ENCODE measurements around the gene PTPN4.
A peak's percentile ranks its signal among the peaks of the same experiment; 100 is the strongest.

PTPN4 gene

GRCh38 chr2:119753930-119754321 lies 5.8 kb upstream of the PTPN4 start:
- Histone ChIP-seq H3K4me3 (replicated peaks; ENCODE audit: insufficient read depth, low read length) (no peak overlapping the region), H3K27ac (replicated peaks) (no peak overlapping the region; the same call in 1 of the 2 replicates), H3K27me3 (ENCODE audit: insufficient read depth, poor library complexity, severe bottlenecking) (no peaks in the 10 kb centered on the region)
- no peak for TF ChIP-seq REST (IDR thresholded peaks at IDR 0.05; ENCODE audit: insufficient replicate concordance, low read depth)
- peak; percentile 74 for TF ChIP-seq SPI1 (IDR thresholded peaks at IDR 0.05; ENCODE audit: borderline replicate concordance, low read depth)
- DNase-seq (ENCODE audit: low read depth in 1 of 2, low spot score in 1 of 2) = peak in 1 of 2 experiments; percentile 37

- H3K27ac ChIP-seq (replicated peaks) = no peak overlapping the region
- no peak overlapping the region for H3K4me3 ChIP-seq (replicated peaks; ENCODE audit: insufficient read depth, low read length)
- DNase-seq (ENCODE audit: low read depth in 1 of 2, low spot score in 1 of 2) = no peak
- no peak for TF ChIP-seq REST (IDR thresholded peaks at IDR 0.05; ENCODE audit: insufficient replicate concordance, low read depth)
- TF ChIP-seq CTCF (IDR thresholded peaks at IDR 0.05; ENCODE audit: insufficient read depth, low read length) = no peak
- TF ChIP-seq SPI1 (IDR thresholded peaks at IDR 0.05; ENCODE audit: borderline replicate concordance, low read depth) = no peak
- TF ChIP-seq POLR2AphosphoS5 (IDR thresholded peaks at IDR 0.05; ENCODE audit: low read depth) = no peak
- no peak for TF ChIP-seq GABPA (IDR thresholded peaks at IDR 0.05; ENCODE audit: low read depth)
- H3K27me3 ChIP-seq (ENCODE audit: insufficient read depth, poor library complexity, severe bottlenecking) = no peaks in the 10 kb centered on the region
These were observed 3.8 kb upstream of the PTPN4 start for GRCh38 chr2:119755906-119756305.

- Histone ChIP-seq H3K4me3 (replicated peaks; ENCODE audit: insufficient read depth, low read length) (no peak overlapping the region), H3K27me3 (ENCODE audit: insufficient read depth, poor library complexity, severe bottlenecking) (no peaks in the 10 kb centered on the region), H3K27ac (replicated peaks) (no peak overlapping the region)
- TF ChIP-seq SPI1 (IDR thresholded peaks at IDR 0.05; ENCODE audit: borderline replicate concordance, low read depth) = no peak
- TF ChIP-seq GABPA (IDR thresholded peaks at IDR 0.05; ENCODE audit: low read depth) = no peak
- no peak for TF ChIP-seq REST (IDR thresholded peaks at IDR 0.05; ENCODE audit: insufficient replicate concordance, low read depth)
- no peak for DNase-seq (ENCODE audit: low read depth in 1 of 2, low spot score in 1 of 2)
These were observed 2.9 kb upstream of the PTPN4 start for GRCh38 chr2:119756837-119757236.

GRCh38 chr2:119758881-119759450 lies 756 bp upstream of the PTPN4 start:
- H3K4me3 ChIP-seq (replicated peaks; ENCODE audit: insufficient read depth, low read length) = peak overlapping the region; percentile 68
- no peaks in the 10 kb centered on the region for H3K27me3 ChIP-seq (ENCODE audit: insufficient read depth, poor library complexity, severe bottlenecking)
- DNase-seq (ENCODE audit: low read depth in 1 of 2, low spot score in 1 of 2) = no peak
- no peak for TF ChIP-seq POLR2AphosphoS5 (IDR thresholded peaks at IDR 0.05; ENCODE audit: low read depth)
- TF ChIP-seq REST (IDR thresholded peaks at IDR 0.05; ENCODE audit: insufficient replicate concordance, low read depth) = no peak
- no peak for TF ChIP-seq GABPA (IDR thresholded peaks at IDR 0.05; ENCODE audit: low read depth)
- TF ChIP-seq SPI1 (IDR thresholded peaks at IDR 0.05; ENCODE audit: borderline replicate concordance, low read depth) = no peak
- TF ChIP-seq CTCF (IDR thresholded peaks at IDR 0.05; ENCODE audit: insufficient read depth, low read length) = no peak
- H3K27ac ChIP-seq (replicated peaks) = peak overlapping the region; percentile 84
